Thymus (tissue), 14 donors: ENCODE measurements around the gene BCO1. TPM values are rescaled to one million over a fixed set of nuclear protein-coding genes. Genes with fewer than 3 reads are reported as not detected.
A peak's percentile ranks its signal among the peaks of the same experiment; 100 is the strongest.

Source experiments
- DNase-seq, 9 donors: peaks; one replicate each; pipeline ENCODE4 v3.0.0-alpha.2; 2013; ENCODE audit warnings: low spot score in 9 of 9, low read depth in 6 of 9, missing footprints in 1 of 9
- H3K27ac ChIP-seq, 2 donors: one replicate each; pipeline ENCODE4 v1.5.1; 2013; ENCODE audit warnings: control low read depth in 1 of 2, low read depth in 1 of 2, low read length in 1 of 2, mild to moderate bottlenecking in 1 of 2, moderate library complexity in 1 of 2
- H3K27me3 ChIP-seq, 2 donors: one replicate each; pipeline ENCODE4 v1.5.1; 2013; ENCODE audit warnings: low read length in 1 of 2; ENCODE audit not compliant: control insufficient read depth in 2 of 2, insufficient read depth in 1 of 2
- H3K36me3 ChIP-seq, 2 donors: one replicate each; pipeline ENCODE4 v1.5.1; 2013; ENCODE audit warnings: low read length in 1 of 2, mild to moderate bottlenecking in 1 of 2, moderate library complexity in 1 of 2; ENCODE audit not compliant: control insufficient read depth in 2 of 2, insufficient read depth in 2 of 2
- H3K4me1 ChIP-seq, 2 donors: one replicate each; pipeline ENCODE4 v1.5.1; 2013; ENCODE audit warnings: low read length in 2 of 2; ENCODE audit not compliant: control insufficient read depth in 2 of 2, insufficient read depth in 2 of 2
- H3K4me3 ChIP-seq, 2 donors: one replicate each; pipeline ENCODE4 v1.5.1; 2013; ENCODE audit warnings: low read length in 2 of 2, control low read depth in 1 of 2, mild to moderate bottlenecking in 1 of 2
- H3K9me3 ChIP-seq, 2 donors: one replicate each; pipeline ENCODE4 v1.5.1; 2013; ENCODE audit warnings: low read length in 1 of 2, mild to moderate bottlenecking in 1 of 2; ENCODE audit not compliant: control insufficient read depth in 2 of 2, insufficient read depth in 1 of 2
- WGBS: extraction: QIAGEN DNeasy Blood & Tissue Kit; methylation state at CpG from one replicate; pipeline ENCODE4 v1.1.7; 2013; 5-methylcytosine and 5-hydroxymethylcytosine counted together
- long read RNA-seq, 10 donors: transcript quantifications; one replicate each; lab custom pipeline, GENCODE V29; 2026
- polyA plus RNA-seq: library from polyadenylated mRNA; stranded (reverse); fragments of 200-250 nt; gene quantifications from one replicate; pipeline ENCODE4 v1.2.3, GENCODE V29; 2013
- total RNA-seq: library from RNA; stranded (reverse); fragments of 120-200 nt; gene quantifications from one replicate; pipeline ENCODE4 v1.2.4, GENCODE V29; 2013
- donor health status: healthy.

Gene BCO1
- total RNA-seq, result 0.14 TPM
- 1.2 TPM for polyA plus RNA-seq
- long read RNA-seq, donor 1, result 0 reads
- long read RNA-seq, donor 2, result 0 reads
- long read RNA-seq, donor 3, result 0 reads
- long read RNA-seq, donor 4, result 0 reads
- long read RNA-seq, donor 5, result 0 reads
- long read RNA-seq, donor 6, result 0 reads
- long read RNA-seq, donor 7, result 0 reads
- long read RNA-seq, donor 8, result 0 reads
- long read RNA-seq, donor 9, result 0 reads
- long read RNA-seq, donor 10, result 0 reads

- Histone ChIP-seq H3K9me3 (no peaks in the 10 kb centered on the region), H3K36me3 (no peaks in the 10 kb centered on the region), H3K4me3 (peak within 1 kb of the TSS in 1 of 2 donors; percentile 20), H3K27me3 (no peaks in the 10 kb centered on the region), H3K4me1 (no peaks in the 10 kb centered on the region), H3K27ac (peak within 1 kb of the TSS in 1 of 2 donors; percentile 42)
- DNase-seq, result no peak
- WGBS, result 33% methylated on average over 10 of the region's 10 CpGs
Observed at GRCh38 chr16:81238296-81239011, at the start of gene BCO1. Gene BCO1, plus strand, starts transcription at chr16:81238689. Its CDS starts 220 bp downstream, at chr16:81238909.

- WGBS, result 87% methylated on average over 15 of the region's 15 CpGs
- no peaks in the 10 kb centered on the region for H3K4me1 ChIP-seq
- DNase-seq, result no peak
- no peaks in the 10 kb centered on the region for H3K36me3 ChIP-seq
- peak overlapping the region in 1 of 2 donors; percentile 18 for H3K27ac ChIP-seq
- H3K4me3 ChIP-seq, result no peak overlapping the region
- no peaks in the 10 kb centered on the region for H3K9me3 ChIP-seq
- no peaks in the 10 kb centered on the region for H3K27me3 ChIP-seq
Observed at GRCh38 chr16:81189100-81189664, 49.3 kb upstream of the BCO1 start.

GRCh38 chr16:81190667-81191066 lies 47.8 kb upstream of the BCO1 start:
- WGBS, result 69% methylated on average over 3 of the region's 3 CpGs

GRCh38 chr16:81195885-81196534 lies 42.5 kb upstream of the BCO1 start:
- 93% methylated on average over 13 of the region's 13 CpGs for WGBS
- H3K27me3 ChIP-seq, result no peaks in the 10 kb centered on the region
- no peaks in the 10 kb centered on the region for H3K9me3 ChIP-seq
- no peak overlapping the region for H3K4me3 ChIP-seq
- DNase-seq, result no peak
- no peak overlapping the region for H3K27ac ChIP-seq
- H3K4me1 ChIP-seq, result no peaks in the 10 kb centered on the region
- no peaks in the 10 kb centered on the region for H3K36me3 ChIP-seq

More at GRCh38 chr16:81190667-81191066, 47.8 kb upstream of the BCO1 start:
- H3K36me3 ChIP-seq, result no peaks in the 10 kb centered on the region
- H3K27ac ChIP-seq, result no peak overlapping the region
- no peak overlapping the region for H3K4me3 ChIP-seq
- no peaks in the 10 kb centered on the region for H3K27me3 ChIP-seq
- H3K4me1 ChIP-seq, result no peaks in the 10 kb centered on the region
- H3K9me3 ChIP-seq, result no peaks in the 10 kb centered on the region
- no peak for DNase-seq

- 80% methylated on average over 9 of the region's 9 CpGs for WGBS
- Histone ChIP-seq H3K9me3 (no peaks in the 10 kb centered on the region), H3K36me3 (no peaks in the 10 kb centered on the region), H3K27me3 (no peaks in the 10 kb centered on the region), H3K27ac (no peak overlapping the region), H3K4me1 (no peaks in the 10 kb centered on the region), H3K4me3 (no peak overlapping the region)
- DNase-seq, result no peak
Observed at GRCh38 chr16:81198635-81199034, 39.9 kb upstream of the BCO1 start.

- no peak for DNase-seq
- Histone ChIP-seq H3K9me3 (no peaks in the 10 kb centered on the region), H3K4me3 (no peak overlapping the region), H3K4me1 (no peaks in the 10 kb centered on the region), H3K27me3 (peaks cover 0 to 3% of the 10 kb centered on the region in 2 donors), H3K27ac (no peak overlapping the region), H3K36me3 (no peaks in the 10 kb centered on the region)
- 96% methylated on average over 4 of the region's 4 CpGs for WGBS
Observed at GRCh38 chr16:81201267-81201666, 37.2 kb upstream of the BCO1 start.

GRCh38 chr16:81204798-81205680 lies 33.5 kb upstream of the BCO1 start:
- H3K36me3 ChIP-seq, result no peaks in the 10 kb centered on the region
- H3K27ac ChIP-seq, result no peak overlapping the region
- H3K9me3 ChIP-seq, result no peaks in the 10 kb centered on the region
- no peak overlapping the region for H3K4me3 ChIP-seq
- 37% methylated on average over 14 of the region's 14 CpGs for WGBS
- peak in 8 of 9 donors; percentile 13 to 44 (median 31) for DNase-seq
- peaks cover 0 to 3% of the 10 kb centered on the region in 2 donors for H3K27me3 ChIP-seq
- H3K4me1 ChIP-seq, result no peaks in the 10 kb centered on the region

- no peaks in the 10 kb centered on the region for H3K4me1 ChIP-seq
- no peak for DNase-seq
- 81% methylated on average over 6 of the region's 6 CpGs for WGBS
Observed at GRCh38 chr16:81207076-81207475, 31.4 kb upstream of the BCO1 start.

More at GRCh38 chr16:81207076-81207475, 31.4 kb upstream of the BCO1 start:
- Histone ChIP-seq H3K4me3 (no peak overlapping the region), H3K27me3 (peaks cover 0 to 3% of the 10 kb centered on the region in 2 donors), H3K27ac (no peak overlapping the region), H3K9me3 (no peaks in the 10 kb centered on the region), H3K36me3 (no peaks in the 10 kb centered on the region)
